NCI-H2171 treated with DMSO at 0.1 percent for 48 hours (cell line): ENCODE results near the gene ALDH2.
A peak's percentile ranks its signal among the peaks of the same experiment; 100 is the strongest.
"Not testable (repeated sequence)": the region's sequence is repeated elsewhere in the genome, so short reads cannot be mapped to it uniquely, and the experiment has no call there.

Experiments
- DNase-seq: peaks from one replicate; lab custom pipeline; 2025; lab: John Stamatoyannopoulos, UW

The ALDH2 gene

DNA sequence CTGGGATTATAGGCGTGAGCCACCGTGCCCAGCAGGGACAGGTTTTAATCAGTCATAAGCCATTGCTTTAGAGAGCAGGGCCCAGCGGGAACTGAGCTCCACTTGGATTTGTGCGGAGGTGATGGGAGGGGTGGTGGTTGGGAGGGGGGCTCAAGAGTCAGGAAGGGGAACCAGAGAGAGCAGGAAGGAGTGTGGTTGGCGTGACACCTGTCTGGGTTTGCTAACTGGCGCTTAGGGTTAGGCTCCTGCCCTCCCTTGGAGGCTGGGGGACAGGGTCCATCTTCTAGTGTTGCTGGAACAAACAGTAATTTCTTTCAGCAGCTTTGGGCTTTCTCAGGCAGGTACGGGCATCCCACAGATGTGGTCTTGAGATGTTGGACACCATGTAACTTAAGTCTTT, 7.5 kb upstream of the ALDH2 start:
- DNase-seq, result no peak

- no peak for DNase-seq
Measured at GRCh38 chr12:111759991-111760390, 6.7 kb upstream of the ALDH2 start.

DNA sequence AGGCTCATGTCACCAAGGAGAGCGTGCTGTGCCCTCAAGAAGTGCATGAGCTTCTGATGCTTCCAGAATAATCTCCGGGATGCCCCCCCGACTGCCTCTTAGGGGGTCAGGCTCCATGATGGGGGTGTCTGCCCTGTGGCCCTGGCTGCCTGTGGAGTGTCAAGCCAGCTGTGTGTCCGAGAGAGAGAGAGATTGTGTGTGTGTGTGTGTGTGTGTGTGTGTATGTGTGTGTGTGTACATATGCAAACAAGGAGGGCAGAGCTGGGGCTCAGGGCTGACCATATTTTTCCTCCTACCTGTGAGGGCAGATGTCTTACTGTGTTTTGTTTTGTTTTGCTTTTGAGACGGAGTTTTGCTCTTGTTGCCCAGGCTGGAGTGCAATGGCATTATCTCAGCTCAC, 5.6 kb upstream of the ALDH2 start:
- no peak for DNase-seq

- DNase-seq, result no peak
Measured at GRCh38 chr12:111761706-111762105, 5.0 kb upstream of the ALDH2 start.

DNA sequence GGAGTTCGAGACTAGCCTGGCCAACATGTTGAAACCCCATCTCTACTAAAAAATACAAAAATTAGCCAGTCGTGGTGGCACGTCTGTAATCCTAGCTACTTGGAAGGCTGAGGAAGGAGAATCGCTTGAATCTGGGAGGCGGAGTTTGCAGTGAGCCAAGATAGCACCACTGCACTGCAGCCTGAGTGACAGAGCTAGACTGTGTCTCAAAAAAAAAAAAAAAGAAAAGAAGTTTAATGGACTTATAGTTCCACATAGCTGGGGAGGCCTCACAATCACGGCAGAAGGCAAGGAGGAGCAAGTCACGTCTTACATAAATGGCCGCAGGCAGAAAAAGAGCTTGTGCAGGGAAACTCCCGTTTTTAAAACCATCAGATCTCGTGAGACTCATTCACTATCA, 3.2 kb upstream of the ALDH2 start:
- not testable (repeated sequence) for DNase-seq

DNA sequence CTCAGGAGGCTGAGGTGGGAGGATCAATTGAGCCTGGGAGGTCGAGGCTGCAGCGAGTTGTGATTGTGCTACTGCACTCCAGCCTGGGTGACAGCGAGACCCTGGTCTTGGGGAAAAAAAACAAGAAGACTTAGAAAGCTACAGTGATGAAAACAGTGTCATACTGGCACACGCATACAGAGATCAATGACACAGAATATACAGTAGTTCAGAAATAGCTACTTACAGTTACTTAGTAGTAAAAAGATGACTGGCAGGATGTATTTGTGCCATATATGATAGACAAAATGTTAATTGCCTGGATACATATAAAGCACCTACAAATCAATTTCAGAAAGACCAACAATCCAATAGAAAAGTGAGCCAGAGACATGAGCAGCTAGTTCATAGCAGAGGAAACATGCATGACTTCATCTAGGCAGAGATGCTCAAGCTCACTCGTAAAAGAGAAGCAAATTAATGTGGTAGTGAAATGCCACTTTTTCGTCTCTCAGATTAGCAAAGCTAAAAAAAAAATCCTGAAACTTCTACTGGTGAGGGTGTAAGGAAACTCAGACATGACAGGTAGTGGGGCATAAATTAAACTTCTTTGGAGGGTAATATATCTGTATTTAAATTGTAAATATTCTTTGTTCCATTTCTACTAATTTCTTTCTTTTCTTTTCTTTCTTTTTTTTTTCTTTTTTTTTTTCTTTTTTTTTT, 2.5 kb upstream of the ALDH2 start:
- DNase-seq, result no peak

- DNase-seq, result peak; percentile 8
Measured at GRCh38 chr12:111767362-111768158, 827 bp downstream of the ALDH2 start.

- peak; percentile 20 for DNase-seq
Measured at GRCh38 chr12:111768159-111768895, 1.6 kb downstream of the ALDH2 start.

GRCh38 chr12:111769599-111769998, 2.9 kb downstream of the ALDH2 start:
- DNase-seq, result no peak

GRCh38 chr12:111773801-111774551, 7.2 kb downstream of the ALDH2 start:
- no peak for DNase-seq

GRCh38 chr12:111775205-111776193, 8.8 kb downstream of the ALDH2 start:
- no peak for DNase-seq

DNA sequence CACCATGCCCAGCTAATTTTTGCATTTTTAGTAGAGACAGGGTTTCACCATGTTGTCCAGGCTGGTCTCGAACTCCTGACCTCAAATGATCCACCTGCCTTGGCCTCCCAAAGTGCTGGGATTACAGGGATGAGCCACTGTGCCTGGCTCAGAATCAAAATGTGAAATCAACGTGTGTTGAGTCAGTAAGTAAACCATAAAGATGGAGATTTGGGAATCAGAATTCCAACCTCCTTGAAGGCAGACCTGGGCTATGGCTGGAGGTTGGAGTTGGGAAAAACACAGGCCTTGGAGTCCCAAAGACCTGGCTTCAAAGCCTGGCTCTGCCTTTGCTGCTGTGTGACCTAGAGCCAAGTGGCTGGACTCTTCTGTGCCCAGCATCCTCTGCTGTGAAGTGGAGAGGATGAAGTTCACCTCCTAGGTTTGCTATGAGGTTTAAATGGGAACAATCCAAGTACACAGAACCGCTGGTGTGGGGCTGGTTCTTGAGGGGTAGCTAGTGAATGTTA, 10.2 kb downstream of the ALDH2 start:
- DNase-seq, result no peak

GRCh38 chr12:111777345-111778045, 10.8 kb downstream of the ALDH2 start:
- DNase-seq, result no peak

DNA sequence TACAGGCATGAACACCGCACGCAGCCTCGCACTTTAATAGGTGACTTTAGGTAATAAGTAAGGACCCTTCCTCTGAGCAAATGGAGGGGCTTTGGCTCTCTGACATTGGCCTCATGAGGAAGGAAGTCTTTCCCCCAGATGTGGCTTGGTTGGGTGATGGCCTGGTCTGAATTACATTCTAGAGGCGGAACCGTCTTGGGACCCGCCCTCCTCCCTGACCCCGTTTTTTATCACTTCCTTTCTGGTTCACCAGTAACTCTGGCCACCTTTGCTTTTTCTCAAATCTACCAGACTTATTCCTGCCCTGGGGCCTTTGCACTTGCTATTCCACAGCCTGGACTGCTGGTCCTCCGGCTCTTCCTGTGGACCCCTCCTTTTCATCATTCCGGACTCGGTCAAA, 13.4 kb downstream of the ALDH2 start:
- DNase-seq, result no peak

- no peak for DNase-seq
Measured at GRCh38 chr12:111780615-111781014, 13.9 kb downstream of the ALDH2 start.

GRCh38 chr12:111781085-111781658, 14.4 kb downstream of the ALDH2 start:
- DNase-seq, result no peak

DNA sequence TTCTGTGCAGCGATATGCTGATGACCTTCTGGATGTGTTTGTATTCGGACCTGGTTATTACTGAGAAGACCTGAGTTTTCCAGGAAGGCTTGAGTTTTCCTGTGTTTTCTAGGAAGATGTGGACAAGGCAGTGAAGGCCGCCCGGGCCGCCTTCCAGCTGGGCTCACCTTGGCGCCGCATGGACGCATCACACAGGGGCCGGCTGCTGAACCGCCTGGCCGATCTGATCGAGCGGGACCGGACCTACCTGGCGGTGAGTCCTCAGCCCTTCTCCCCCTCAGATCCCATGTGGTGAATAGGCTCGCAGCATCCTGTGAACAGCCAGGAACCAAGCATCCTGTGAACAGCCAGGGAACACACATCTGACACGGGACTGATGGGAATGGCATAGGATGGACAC, 16.3 kb downstream of the ALDH2 start:
- DNase-seq, result no peak

- DNase-seq, result no peak
Measured at GRCh38 chr12:111784953-111785352, 18.2 kb downstream of the ALDH2 start.

GRCh38 chr12:111785651-111786050, 18.9 kb downstream of the ALDH2 start:
- no peak for DNase-seq
